SU-DHL-6 (cell line): ENCODE data around the gene GSN.

Experiments used
- H2AFZ ChIP-seq: fragments of 200-600 bp; sonication (generic); 2 replicates; pipeline ENCODE4 v1.6.1; 2014; ENCODE audit warnings: low read depth, mild to moderate bottlenecking, moderate library complexity, mixed read lengths, antibody characterized with exemption, low read length; ENCODE audit not compliant: severe bottlenecking
- H3F3A ChIP-seq: fragments of 200-600 bp; shearing (Covaris generic); 2 replicates; pipeline ENCODE4 v1.6.0; 2016; ENCODE audit warnings: antibody characterized with exemption, mild to moderate bottlenecking; ENCODE audit not compliant: insufficient read depth
- H3K27ac ChIP-seq: fragments of 200-600 bp; sonication (generic); 2 replicates; pipeline ENCODE4 v1.5.1; 2016; ENCODE audit warnings: low read depth, mild to moderate bottlenecking, low read length, moderate library complexity, mixed read lengths
- H3K27me3 ChIP-seq: fragments of 200-600 bp; sonication (generic), shearing (Covaris generic); 2 replicates; pipeline ENCODE4 v1.6.0; 2014; ENCODE audit warnings: mild to moderate bottlenecking, low read length
- H3K36me3 ChIP-seq: fragments of 200-600 bp; sonication (generic); 2 replicates; pipeline ENCODE4 v1.6.1; 2014; ENCODE audit warnings: mild to moderate bottlenecking, low read length, mixed read lengths
- H3K4me2 ChIP-seq: fragments of 300-600, 200-600 bp; shearing (Covaris generic), sonication (generic); 2 replicates; pipeline ENCODE4 v1.6.0; 2014; ENCODE audit warnings: low read length, low read depth, mild to moderate bottlenecking; ENCODE audit not compliant: poor library complexity, severe bottlenecking
- H3K4me3 ChIP-seq: fragments of 200-600 bp; sonication (generic); 2 replicates; pipeline ENCODE4 v1.5.1; 2014; ENCODE audit warnings: antibody characterized with exemption, low read length, mild to moderate bottlenecking, mixed read lengths; ENCODE audit not compliant: insufficient read depth, poor library complexity, severe bottlenecking
- H3K79me2 ChIP-seq: fragments of 200-600 bp; sonication (generic); 2 replicates; pipeline ENCODE4 v1.6.1; 2014; ENCODE audit warnings: mild to moderate bottlenecking, low read length, moderate library complexity; ENCODE audit not compliant: insufficient read depth
- H3K9ac ChIP-seq: fragments of 200-600 bp; sonication (generic); 2 replicates; pipeline ENCODE4 v1.7.0; 2014; ENCODE audit warnings: mild to moderate bottlenecking, low read length
- H3K9me2 ChIP-seq: fragments of 200-600 bp; sonication (generic); replicated peaks from 2 replicates; pipeline ENCODE4 v1.6.1; 2014; ENCODE audit warnings: low read length; ENCODE audit not compliant: insufficient read depth
- H3K9me3 ChIP-seq: fragments of 200-600 bp; sonication (generic); 2 replicates; pipeline ENCODE4 v1.6.1; 2014; ENCODE audit warnings: low read length, mixed read lengths; ENCODE audit not compliant: insufficient read depth
- H4K20me1 ChIP-seq: fragments of 200-600 bp; sonication (generic); 2 replicates; pipeline ENCODE4 v1.6.1; 2014; ENCODE audit warnings: low read depth, mild to moderate bottlenecking, antibody characterized with exemption, low read length, moderate library complexity, mixed read lengths
- CTCF ChIP-seq: fragments of 200-600 bp; sonication (generic); IDR thresholded peaks from one replicate; pipeline ENCODE4 v1.5.1; 2017; ENCODE audit warnings: antibody characterized with exemption, mild to moderate bottlenecking, low read length, moderate library complexity; ENCODE audit not compliant: insufficient read depth, poor library complexity, severe bottlenecking
- EZH2phosphoT487 ChIP-seq: fragments of 200-600 bp; sonication (generic), shearing (Covaris generic); conservative IDR thresholded peaks from 2 replicates; pipeline ENCODE4 v1.6.1; 2018; ENCODE audit warnings: mild to moderate bottlenecking, antibody characterized with exemption, low read length, moderate library complexity, mixed read lengths

GSN gene

DNA sequence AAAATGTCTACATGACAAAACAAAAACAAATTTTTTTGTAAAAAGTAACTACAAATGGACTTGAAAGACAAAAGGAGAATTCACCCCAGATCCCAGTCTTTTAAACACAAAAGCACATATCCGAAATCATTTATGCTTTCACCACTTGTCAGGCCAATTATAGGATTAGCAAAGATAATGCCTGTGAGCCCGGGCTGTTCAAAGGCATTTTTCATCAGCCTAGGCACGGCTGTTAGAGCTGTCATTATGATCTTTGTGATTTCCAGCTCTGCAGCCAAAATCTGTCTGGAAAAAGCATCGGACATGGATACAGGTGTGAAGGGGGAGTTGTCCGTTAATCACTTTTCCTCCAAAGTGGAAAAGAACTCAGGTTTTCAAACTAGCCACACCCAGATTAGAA is 42.7 kb upstream of the GSN start:
- Histone ChIP-seq H3K4me2 (no peak overlapping the region), H3K27ac (no peak overlapping the region), H3K4me3 (no peak overlapping the region), H3K9ac (no peak overlapping the region), H3K27me3 (no peaks in the 10 kb centered on the region), H3K79me2 (no peaks in the 10 kb centered on the region), H2AFZ (no peak overlapping the region), H4K20me1 (no peaks in the 10 kb centered on the region), H3K9me3 (no peaks in the 10 kb centered on the region), H3K36me3 (no peaks in the 10 kb centered on the region), H3F3A (no peaks in the 10 kb centered on the region), H3K9me2 (no peaks in the 10 kb centered on the region)
- no peak for TF ChIP-seq EZH2phosphoT487
- no peak for TF ChIP-seq CTCF

DNA sequence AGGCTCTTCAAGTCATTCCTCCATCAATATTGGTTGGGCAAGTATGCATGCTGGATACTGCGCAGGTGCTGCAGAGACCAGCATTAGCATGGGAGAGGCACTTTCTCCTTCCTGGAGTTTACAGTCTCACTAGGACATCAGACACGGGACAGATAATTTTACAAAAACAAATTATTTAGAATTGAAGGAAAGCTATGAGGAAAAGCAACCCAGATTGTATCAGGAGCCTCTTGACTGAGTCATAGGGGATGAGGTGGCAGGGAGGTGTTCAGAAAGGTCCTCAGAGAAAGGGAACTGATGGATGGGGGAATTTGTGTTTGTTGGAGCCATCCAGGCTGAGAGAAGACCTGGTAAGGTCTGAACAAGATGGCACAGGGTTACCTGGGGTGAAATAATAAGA is 41.8 kb upstream of the GSN start:
- H3K9me2 ChIP-seq = no peaks in the 10 kb centered on the region
- H3K27ac ChIP-seq = no peak overlapping the region
- H3K36me3 ChIP-seq = no peaks in the 10 kb centered on the region
- H3K79me2 ChIP-seq = no peaks in the 10 kb centered on the region
- H3K9me3 ChIP-seq = no peaks in the 10 kb centered on the region
- H3K4me2 ChIP-seq = no peak overlapping the region
- H3F3A ChIP-seq = no peaks in the 10 kb centered on the region
- H4K20me1 ChIP-seq = no peaks in the 10 kb centered on the region
- TF ChIP-seq EZH2phosphoT487 (no peak), CTCF (no peak)
- H3K27me3 ChIP-seq = no peaks in the 10 kb centered on the region
- no peak overlapping the region for H3K4me3 ChIP-seq
- H2AFZ ChIP-seq = no peak overlapping the region
- H3K9ac ChIP-seq = no peak overlapping the region

DNA sequence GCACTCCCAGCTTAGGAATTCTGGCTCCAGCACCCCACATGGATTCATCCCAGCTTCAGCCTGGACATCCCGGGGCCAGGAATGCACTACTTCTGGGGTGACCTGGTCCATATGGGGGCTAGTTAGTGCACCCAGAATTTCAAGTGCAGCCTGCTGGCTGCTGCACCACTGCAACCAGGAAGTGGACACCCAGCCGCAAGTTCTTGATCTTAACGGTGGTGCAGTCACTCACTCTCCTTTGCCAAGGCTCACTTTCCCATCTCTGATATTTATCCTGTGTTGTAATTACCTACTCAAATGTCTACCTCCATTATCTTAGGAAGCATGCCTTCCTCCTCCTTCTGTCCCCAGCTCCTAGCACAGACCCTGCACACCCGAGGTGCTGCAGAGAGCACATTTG is 40.1 kb upstream of the GSN start:
- Histone ChIP-seq H2AFZ (no peak overlapping the region), H4K20me1 (no peaks in the 10 kb centered on the region), H3K4me3 (no peak overlapping the region), H3K27ac (no peak overlapping the region), H3K9ac (no peak overlapping the region), H3K79me2 (no peaks in the 10 kb centered on the region), H3K36me3 (no peaks in the 10 kb centered on the region), H3K4me2 (no peak overlapping the region), H3F3A (no peaks in the 10 kb centered on the region), H3K9me2 (no peaks in the 10 kb centered on the region), H3K27me3 (no peaks in the 10 kb centered on the region), H3K9me3 (no peaks in the 10 kb centered on the region)
- no peak for TF ChIP-seq EZH2phosphoT487
- TF ChIP-seq CTCF = no peak

- Histone ChIP-seq H3K4me2 (no peak overlapping the region), H3K36me3 (no peaks in the 10 kb centered on the region), H3F3A (no peaks in the 10 kb centered on the region), H3K9me3 (no peaks in the 10 kb centered on the region), H3K4me3 (no peak overlapping the region), H3K27ac (no peak overlapping the region), H3K9ac (no peak overlapping the region), H3K9me2 (no peaks in the 10 kb centered on the region), H3K79me2 (no peaks in the 10 kb centered on the region), H4K20me1 (no peaks in the 10 kb centered on the region), H3K27me3 (no peaks in the 10 kb centered on the region), H2AFZ (no peak overlapping the region)
- no peak for TF ChIP-seq CTCF
- no peak for TF ChIP-seq EZH2phosphoT487
Observed at GRCh38 chr9:121230256-121230655, 37.7 kb upstream of the GSN start.
